Measurements from ENCODE around the gene ACAP2.

DNA sequence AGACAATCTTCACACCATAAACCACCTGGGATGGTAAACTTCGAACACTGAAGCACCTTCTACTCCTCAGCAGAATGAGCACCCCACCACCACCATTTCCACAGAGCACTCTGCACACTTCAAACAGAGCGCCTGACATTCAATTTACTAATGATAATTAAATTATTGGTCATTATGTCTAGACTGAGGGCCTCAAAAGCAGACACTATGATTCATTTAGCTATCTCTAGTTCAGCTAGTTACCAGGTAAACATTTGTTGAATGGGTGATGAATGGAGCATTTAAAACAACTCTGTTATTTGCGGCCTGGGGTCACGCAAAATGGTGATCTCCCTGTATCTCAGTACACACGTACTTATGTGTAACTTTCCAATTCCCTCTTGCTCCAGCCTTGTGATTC lies 40.9 kb downstream of the ACAP2 start:
- TF ChIP-seq, protein P1, sequence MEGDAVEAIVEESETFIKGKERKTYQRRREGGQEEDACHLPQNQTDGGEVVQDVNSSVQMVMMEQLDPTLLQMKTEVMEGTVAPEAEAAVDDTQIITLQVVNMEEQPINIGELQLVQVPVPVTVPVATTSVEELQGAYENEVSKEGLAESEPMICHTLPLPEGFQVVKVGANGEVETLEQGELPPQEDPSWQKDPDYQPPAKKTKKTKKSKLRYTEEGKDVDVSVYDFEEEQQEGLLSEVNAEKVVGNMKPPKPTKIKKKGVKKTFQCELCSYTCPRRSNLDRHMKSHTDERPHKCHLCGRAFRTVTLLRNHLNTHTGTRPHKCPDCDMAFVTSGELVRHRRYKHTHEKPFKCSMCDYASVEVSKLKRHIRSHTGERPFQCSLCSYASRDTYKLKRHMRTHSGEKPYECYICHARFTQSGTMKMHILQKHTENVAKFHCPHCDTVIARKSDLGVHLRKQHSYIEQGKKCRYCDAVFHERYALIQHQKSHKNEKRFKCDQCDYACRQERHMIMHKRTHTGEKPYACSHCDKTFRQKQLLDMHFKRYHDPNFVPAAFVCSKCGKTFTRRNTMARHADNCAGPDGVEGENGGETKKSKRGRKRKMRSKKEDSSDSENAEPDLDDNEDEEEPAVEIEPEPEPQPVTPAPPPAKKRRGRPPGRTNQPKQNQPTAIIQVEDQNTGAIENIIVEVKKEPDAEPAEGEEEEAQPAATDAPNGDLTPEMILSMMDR (IDR thresholded peaks at IDR 0.05), result no peak
- TF ChIP-seq POLR2A (IDR thresholded peaks at IDR 0.05), result no peak
- TF ChIP-seq EP300 (IDR thresholded peaks at IDR 0.05), result no peak

Measured in gastroesophageal sphincter (tissue), 3 donors.